ENCODE data around the gene IDUA. TPM values are rescaled to one million over a fixed set of nuclear protein-coding genes. Genes with fewer than 3 reads are reported as not detected.

The IDUA gene
- total and polyA plus RNA-seq, 4 donors: 7.5 to 66.5 (median 21.6) TPM

- ATAC-seq (ENCODE audit: insufficient read depth, low FRiP score) (peak; percentile 61), DNase-seq (peak; percentile 90 to 95 (median 95))
- Histone ChIP-seq H3K9me3 (ENCODE audit: control insufficient read depth in 4 of 4, insufficient read depth in 3 of 4, low read length in 3 of 4) (no peaks in the 10 kb centered on the region), H3K36me3 (ENCODE audit: control insufficient read depth in 4 of 4, insufficient read depth in 4 of 4, low read length in 4 of 4) (peaks cover 0 to 2% (median 0%) of the 10 kb centered on the region in 4 donors), H3K4me3 (peak within 1 kb of the TSS; percentile 24), H3K27me3 (ENCODE audit: control insufficient read depth in 3 of 3, insufficient read depth in 3 of 3, low read length in 2 of 3) (peaks cover 0 to 30% (median 16%) of the 10 kb centered on the region in 3 donors), H3K27ac (ENCODE audit: low read depth in 1 of 2, low read length in 1 of 2) (peak within 1 kb of the TSS in 1 of 2 donors; percentile 82), H3K9ac (ENCODE audit: insufficient read depth in 1 of 2, low read length in 2 of 2) (no peak within 1 kb of the TSS), H3K4me1 (ENCODE audit: control insufficient read depth in 5 of 5, insufficient read depth in 5 of 5, low read length in 5 of 5) (peaks cover 0 to 23% (median 4%) of the 10 kb centered on the region in 5 donors)
- WGBS, 2 donors: 0 to 1% methylated on average over 24 to 89 of the region's 89 CpGs
- no peak for TF ChIP-seq CTCF (IDR thresholded peaks at IDR 0.05; ENCODE audit: control extremely low read depth, extremely low read depth)
These were observed 24.3 kb downstream of the IDUA start, which contains the start of gene FGFRL1 for GRCh38 chr4:1011022-1011665. TSS of gene FGFRL1 (plus strand) at chr4:1011626. CDS start at chr4:1012486, 860 bp downstream.

- Histone ChIP-seq H3K4me1 (ENCODE audit: control insufficient read depth in 5 of 5, insufficient read depth in 5 of 5, low read length in 5 of 5) (peaks cover 0 to 23% (median 4%) of the 10 kb centered on the region in 5 donors), H3K27me3 (ENCODE audit: control insufficient read depth in 3 of 3, insufficient read depth in 3 of 3, low read length in 2 of 3) (peaks cover 0 to 29% (median 16%) of the 10 kb centered on the region in 3 donors), H3K4me3 (no peak overlapping the region), H3K36me3 (ENCODE audit: control insufficient read depth in 4 of 4, insufficient read depth in 4 of 4, low read length in 4 of 4) (peaks cover 0 to 2% (median 0%) of the 10 kb centered on the region in 4 donors), H3K9me3 (ENCODE audit: control insufficient read depth in 4 of 4, insufficient read depth in 3 of 4, low read length in 3 of 4) (no peaks in the 10 kb centered on the region), H3K27ac (ENCODE audit: low read depth in 1 of 2, low read length in 1 of 2) (no peak overlapping the region), H3K9ac (ENCODE audit: insufficient read depth in 1 of 2, low read length in 2 of 2) (no peak overlapping the region)
- DNase-seq (no peak), ATAC-seq (ENCODE audit: insufficient read depth, low FRiP score) (no peak)
- 0 to 1% methylated on average over 8 to 69 of the region's 69 CpGs for WGBS, 2 donors
- TF ChIP-seq CTCF (IDR thresholded peaks at IDR 0.05; ENCODE audit: control extremely low read depth, extremely low read depth): no peak
These were observed 24.8 kb downstream of the IDUA start for GRCh38 chr4:1011666-1012033.

GRCh38 chr4:1012034-1012739 is 25.3 kb downstream of the IDUA start:
- TF ChIP-seq CTCF (IDR thresholded peaks at IDR 0.05; ENCODE audit: control extremely low read depth, extremely low read depth): no peak
- H3K9me3 ChIP-seq (ENCODE audit: control insufficient read depth in 4 of 4, insufficient read depth in 3 of 4, low read length in 3 of 4): no peaks in the 10 kb centered on the region
- peaks cover 0 to 23% (median 4%) of the 10 kb centered on the region in 5 donors for H3K4me1 ChIP-seq (ENCODE audit: control insufficient read depth in 5 of 5, insufficient read depth in 5 of 5, low read length in 5 of 5)
- WGBS, 2 donors: 2% methylated on average over 56 to 69 of the region's 69 CpGs
- H3K9ac ChIP-seq (ENCODE audit: insufficient read depth in 1 of 2, low read length in 2 of 2): no peak overlapping the region
- H3K27me3 ChIP-seq (ENCODE audit: control insufficient read depth in 3 of 3, insufficient read depth in 3 of 3, low read length in 2 of 3): peaks cover 0 to 23% (median 13%) of the 10 kb centered on the region in 3 donors
- peaks cover 0 to 2% (median 0%) of the 10 kb centered on the region in 4 donors for H3K36me3 ChIP-seq (ENCODE audit: control insufficient read depth in 4 of 4, insufficient read depth in 4 of 4, low read length in 4 of 4)
- H3K4me3 ChIP-seq: peak overlapping the region; percentile 24
- DNase-seq (peak; percentile 48 to 60 (median 53)), ATAC-seq (ENCODE audit: insufficient read depth, low FRiP score) (no peak)
- H3K27ac ChIP-seq (ENCODE audit: low read depth in 1 of 2, low read length in 1 of 2): no peak overlapping the region

All from lung (tissue), 12 donors.